HFF-Myc (cell line): ENCODE results near the gene C1orf216.
"Not testable (repeated sequence)": the region's sequence is repeated elsewhere in the genome, so short reads cannot be mapped to it uniquely, and the experiment has no call there.

Experiments used
- DNase-seq: peaks from one replicate; pipeline ENCODE4 v3.0.0-alpha.2; 2011; ENCODE audit warnings: low read depth; ENCODE audit errors: extremely low read depth
- H3K4me3 ChIP-seq: replicated peaks from 2 replicates; pipeline ENCODE4 v1.5.1; 2011; ENCODE audit warnings: low read depth, mild to moderate bottlenecking, control low read depth, low read length
- CTCF ChIP-seq: IDR thresholded peaks from 2 replicates; pipeline ENCODE4 v1.5.1; 2012; ENCODE audit warnings: mild to moderate bottlenecking, low read depth, low read length, control low read depth; ENCODE audit errors: missing control alignments

The C1orf216 gene

GRCh38 chr1:35717911-35718476, 690 bp downstream of the C1orf216 start:
- no peak for TF ChIP-seq CTCF
- peak overlapping the region; percentile 81 for H3K4me3 ChIP-seq
- DNase-seq = no peak

GRCh38 chr1:35715568-35716002, 3.1 kb downstream of the C1orf216 start:
- peak; percentile 94 for TF ChIP-seq CTCF
- peak; percentile 63 for DNase-seq
- peak overlapping the region; percentile 7; the same call in 1 of the 2 replicates for H3K4me3 ChIP-seq

DNA sequence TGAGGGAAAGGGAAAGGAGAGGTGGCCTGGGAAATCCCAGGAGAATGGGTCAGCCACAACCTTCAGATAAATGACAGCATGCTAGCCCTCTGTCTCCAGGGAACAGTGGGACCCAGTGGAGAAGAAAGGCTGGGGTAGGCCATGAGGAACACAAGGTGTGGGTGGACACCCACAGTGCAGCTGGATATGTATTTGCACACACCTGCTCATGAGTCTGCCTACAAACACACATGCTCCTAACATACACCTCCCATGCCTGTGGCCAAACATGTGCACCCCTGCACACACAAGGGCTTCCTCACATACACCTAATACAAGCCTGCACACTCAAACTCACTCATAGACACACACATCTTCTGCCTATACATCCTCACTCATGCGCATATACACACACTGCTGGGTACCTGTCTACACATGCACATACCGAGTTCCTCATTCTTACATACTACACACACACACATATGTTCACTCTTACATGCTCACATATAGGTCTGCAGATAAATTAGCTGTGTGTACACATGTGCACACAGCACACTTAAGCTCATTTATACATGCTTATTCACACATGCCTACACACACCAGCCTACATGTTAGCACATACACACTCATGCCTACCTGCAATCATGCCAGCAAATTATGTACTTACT, 3.6 kb downstream of the C1orf216 start:
- no peak overlapping the region for H3K4me3 ChIP-seq
- no peak for DNase-seq
- TF ChIP-seq CTCF = no peak

- DNase-seq, H3K4me3 ChIP-seq: not testable (repeated sequence)
Observed at GRCh38 chr1:35711098-35711497, 7.6 kb downstream of the C1orf216 start.

- TF ChIP-seq CTCF = no peak
- no peak overlapping the region for H3K4me3 ChIP-seq
- DNase-seq = no peak
Observed at GRCh38 chr1:35708952-35709351, 9.7 kb downstream of the C1orf216 start.

GRCh38 chr1:35708441-35708921, 10.2 kb downstream of the C1orf216 start:
- no peak for DNase-seq
- no peak for TF ChIP-seq CTCF
- peak overlapping the region; percentile 38 for H3K4me3 ChIP-seq

GRCh38 chr1:35707601-35708440, 10.9 kb downstream of the C1orf216 start:
- DNase-seq = no peak

More at GRCh38 chr1:35707601-35708440, 10.9 kb downstream of the C1orf216 start:
- no peak for TF ChIP-seq CTCF
- peak overlapping the region; percentile 38 for H3K4me3 ChIP-seq
